Astrocyte of the spinal cord (primary cell): ENCODE results near the gene PTBP1.
"Not testable (repeated sequence)": the region's sequence is repeated elsewhere in the genome, so short reads cannot be mapped to it uniquely, and the experiment has no call there.

Experiments used
- DNase-seq: peaks from one replicate; pipeline ENCODE4 v3.0.0; 2011; ENCODE audit warnings: low read depth, low spot score
- H3K4me3 ChIP-seq: 2 replicates; pipeline ENCODE4 v1.5.1; 2011; ENCODE audit warnings: low read depth, mild to moderate bottlenecking, low read length, moderate library complexity
- CTCF ChIP-seq: IDR thresholded peaks from 2 replicates; pipeline ENCODE4 v1.5.1; 2012; ENCODE audit warnings: low read depth, mild to moderate bottlenecking, low read length, inconsistent platforms
- in situ Hi-C: cut with HindIII; loops from 2 replicates; pipeline ENCODE4 v1.10.0; 2017; ENCODE audit warnings: low sequenced_read_pairs

The PTBP1 gene

GRCh38 chr19:853014-853585 is 55.8 kb downstream of the PTBP1 start:
- no peak overlapping the region for H3K4me3 ChIP-seq
- no peak for TF ChIP-seq CTCF
- DNase-seq: no peak
- in situ Hi-C loops: no loop called here

GRCh38 chr19:853614-854220 is 56.5 kb downstream of the PTBP1 start:
- DNase-seq, H3K4me3 ChIP-seq, in situ Hi-C loops: not testable (repeated sequence)

- in situ Hi-C loops: no loop called here
- TF ChIP-seq CTCF: no peak
- no peak overlapping the region for H3K4me3 ChIP-seq
- DNase-seq: no peak
Measured at GRCh38 chr19:854549-854948, 57.3 kb downstream of the PTBP1 start.

GRCh38 chr19:855142-855541 is 57.9 kb downstream of the PTBP1 start:
- no peak for TF ChIP-seq CTCF
- no peak overlapping the region for H3K4me3 ChIP-seq
- DNase-seq: no peak
- in situ Hi-C loops: no loop called here

- DNase-seq: no peak
- H3K4me3 ChIP-seq: no peak overlapping the region
- in situ Hi-C loops: no loop called here
- TF ChIP-seq CTCF: no peak
Measured at GRCh38 chr19:855566-856120, 58.4 kb downstream of the PTBP1 start.

GRCh38 chr19:858284-858683 is 61.0 kb downstream of the PTBP1 start:
- H3K4me3 ChIP-seq: no peak overlapping the region
- no peak for TF ChIP-seq CTCF
- no peak for DNase-seq
- in situ Hi-C loops: no loop called here

GRCh38 chr19:858868-859843 is 61.9 kb downstream of the PTBP1 start, which contains the start of gene CFD:
CFD (plus strand) TSS chr19:859664; CDS start chr19:859690, 26 bp downstream.
- in situ Hi-C loops: no loop called here
- no peak within 1 kb of the TSS for H3K4me3 ChIP-seq
- TF ChIP-seq CTCF: no peak
- no peak for DNase-seq
